Stimulated activated CD8-positive, alpha-beta memory T cell treated with anti-CD3 and anti-CD28 coated beads, Interleukin-15, amount 100 ng/mL, for 24 hours (primary cell): ENCODE results near the gene SHF.
"Not testable (repeated sequence)": the region's sequence is repeated elsewhere in the genome, so short reads cannot be mapped to it uniquely, and the experiment has no call there.

Source experiments
- DNase-seq: peaks from one replicate; pipeline ENCODE4 v3.0.0-alpha.2; 2020; ENCODE audit warnings: low read depth

Gene SHF

GRCh38 chr15:45146405-45146804 lies 41.4 kb downstream of the SHF start:
- DNase-seq, result no peak

DNA sequence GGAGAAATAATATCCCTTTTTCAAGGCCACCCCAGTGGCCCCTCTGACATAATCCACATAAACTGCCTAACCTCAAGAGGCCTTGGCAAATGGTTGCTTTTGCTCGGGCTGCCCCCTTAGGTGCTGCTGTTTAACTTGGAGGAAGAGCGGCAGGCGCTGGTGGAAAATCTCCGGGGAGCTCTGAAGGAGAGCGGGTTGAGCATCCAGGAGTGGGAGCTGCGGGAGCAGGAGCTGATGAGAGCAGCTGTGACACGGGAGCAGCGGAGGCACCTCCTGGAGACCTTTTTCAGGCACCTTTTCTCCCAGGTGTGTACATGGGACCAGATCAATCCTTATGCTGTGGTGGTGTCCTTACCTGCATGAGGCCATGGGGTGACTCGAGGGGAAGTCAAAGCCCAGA lies 43.0 kb downstream of the SHF start:
- no peak for DNase-seq

GRCh38 chr15:45143946-45144345 lies 43.8 kb downstream of the SHF start:
- DNase-seq, result no peak

- DNase-seq, result no peak
These were observed 44.7 kb downstream of the SHF start for GRCh38 chr15:45143056-45143455.

GRCh38 chr15:45141386-45141785 lies 46.4 kb downstream of the SHF start:
- DNase-seq, result no peak

- DNase-seq, result no peak
These were observed 47.1 kb downstream of the SHF start for GRCh38 chr15:45140557-45141250.

GRCh38 chr15:45139770-45140169 lies 48.0 kb downstream of the SHF start:
- no peak for DNase-seq

DNA sequence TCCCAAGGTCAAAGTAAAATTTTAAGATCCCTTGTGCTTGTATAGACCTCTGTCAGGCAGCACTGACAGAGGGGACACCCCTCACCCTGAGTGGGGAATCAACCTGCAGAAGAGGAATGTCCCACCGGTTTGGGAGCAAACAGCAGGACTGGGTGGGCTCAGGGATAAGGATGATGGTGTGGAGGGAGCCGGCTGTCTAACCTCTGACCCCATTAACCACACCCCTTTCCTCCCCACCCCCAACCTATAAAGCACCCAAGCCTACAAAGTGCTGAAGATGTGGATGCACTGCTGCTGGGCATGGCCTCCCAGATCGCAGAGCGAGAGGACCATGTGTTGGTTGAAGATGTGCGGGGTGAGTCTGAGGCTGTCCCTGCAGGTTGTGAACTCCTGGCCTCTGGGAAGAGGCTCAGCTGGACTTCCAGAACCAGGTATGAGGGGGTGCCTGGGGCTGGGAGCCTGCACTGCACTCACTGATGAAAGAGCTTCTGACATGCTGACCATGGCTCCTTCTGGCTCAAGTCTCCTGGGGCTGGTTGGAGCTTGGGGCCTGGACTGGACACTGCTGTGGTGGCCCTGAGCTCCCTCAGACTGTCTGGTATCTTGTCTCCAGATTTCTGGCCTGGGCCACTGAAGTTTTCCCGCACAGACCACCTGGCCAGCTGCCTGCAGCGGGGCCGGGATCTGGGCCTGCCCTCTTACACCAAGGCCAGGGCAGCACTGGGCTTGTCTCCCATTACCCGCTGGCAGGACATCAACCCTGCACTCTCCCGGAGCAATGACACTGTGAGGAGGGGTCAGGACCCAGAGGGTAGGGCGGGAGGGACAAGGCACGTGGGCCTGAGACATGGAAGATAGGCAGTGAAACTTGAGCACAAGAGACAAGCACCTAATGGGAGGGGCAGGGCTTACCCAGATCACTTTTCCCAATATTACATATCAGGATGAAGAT lies 48.7 kb downstream of the SHF start:
- DNase-seq, result no peak

GRCh38 chr15:45137703-45138102 lies 50.1 kb downstream of the SHF start:
- DNase-seq, result no peak

DNA sequence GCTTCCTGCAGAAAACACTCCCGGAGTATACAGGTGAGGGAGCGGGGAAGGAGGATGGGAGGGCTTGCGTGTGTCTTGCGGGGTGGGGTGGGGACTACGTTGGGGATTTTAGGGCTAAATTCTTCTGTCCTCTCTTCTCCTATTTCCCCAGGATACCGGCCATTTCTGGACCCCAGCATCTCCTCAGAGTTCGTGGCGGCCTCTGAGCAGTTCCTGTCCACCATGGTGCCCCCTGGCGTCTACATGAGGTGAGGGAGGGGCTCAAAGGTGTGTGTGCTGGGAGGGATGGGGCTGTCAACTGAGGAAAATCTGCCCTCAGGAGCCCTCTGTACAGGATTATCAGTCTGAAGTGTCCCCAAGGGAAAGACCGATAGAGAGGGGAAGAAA lies 51.4 kb downstream of the SHF start:
- DNase-seq, result no peak

DNA sequence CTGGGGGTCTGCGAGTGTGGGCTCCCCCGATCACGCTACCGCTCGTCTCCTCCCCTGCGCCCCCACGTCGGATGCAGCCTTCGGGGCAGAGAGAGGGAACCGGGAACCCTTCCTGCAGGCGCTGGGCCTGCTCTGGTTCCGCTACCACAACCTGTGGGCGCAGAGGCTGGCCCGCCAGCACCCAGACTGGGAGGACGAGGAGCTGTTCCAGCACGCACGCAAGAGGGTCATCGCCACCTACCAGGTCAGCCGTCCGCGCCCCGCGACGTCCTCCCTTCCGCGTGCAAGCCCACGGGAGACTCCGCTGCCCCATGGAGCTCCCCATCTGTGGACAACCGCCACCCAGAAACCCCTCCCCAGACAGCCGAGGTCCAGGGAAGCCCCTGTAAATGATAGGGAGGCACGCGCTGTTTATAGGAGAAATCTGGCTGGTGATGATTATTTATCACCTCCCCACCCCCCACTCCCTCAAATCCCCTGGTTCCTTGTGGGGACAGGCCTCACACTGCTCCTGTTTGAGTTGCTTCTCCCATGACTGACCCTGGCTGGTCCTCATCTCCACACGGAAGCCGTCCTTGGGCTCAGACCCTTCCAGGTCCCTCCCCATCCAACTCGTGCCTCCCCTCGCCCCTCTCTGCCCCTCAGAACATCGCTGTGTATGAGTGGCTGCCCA lies 51.9 kb downstream of the SHF start:
- DNase-seq, result not testable (repeated sequence)

GRCh38 chr15:45134682-45135604 lies 52.8 kb downstream of the SHF start:
- DNase-seq, result no peak

- DNase-seq, result no peak
These were observed 53.7 kb downstream of the SHF start for GRCh38 chr15:45134046-45134445.

DNA sequence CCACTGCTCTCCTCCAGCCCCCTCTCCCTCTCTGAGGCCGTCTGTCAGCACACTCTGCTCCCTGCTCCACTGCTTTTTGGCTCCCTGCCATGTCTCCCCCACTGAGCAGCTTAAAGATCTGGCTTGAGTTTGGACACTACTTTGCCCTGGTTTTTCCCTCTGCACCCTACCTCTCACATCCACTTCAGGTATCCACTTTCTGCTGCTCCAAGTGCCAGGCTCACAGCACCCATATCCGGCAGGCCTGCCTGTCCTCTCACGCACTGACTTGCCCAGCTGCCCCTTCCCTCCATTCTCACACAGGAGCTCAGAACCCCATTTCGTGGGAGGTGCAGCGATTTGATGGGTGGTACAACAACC lies 54.2 kb downstream of the SHF start:
- DNase-seq, result no peak

DNA sequence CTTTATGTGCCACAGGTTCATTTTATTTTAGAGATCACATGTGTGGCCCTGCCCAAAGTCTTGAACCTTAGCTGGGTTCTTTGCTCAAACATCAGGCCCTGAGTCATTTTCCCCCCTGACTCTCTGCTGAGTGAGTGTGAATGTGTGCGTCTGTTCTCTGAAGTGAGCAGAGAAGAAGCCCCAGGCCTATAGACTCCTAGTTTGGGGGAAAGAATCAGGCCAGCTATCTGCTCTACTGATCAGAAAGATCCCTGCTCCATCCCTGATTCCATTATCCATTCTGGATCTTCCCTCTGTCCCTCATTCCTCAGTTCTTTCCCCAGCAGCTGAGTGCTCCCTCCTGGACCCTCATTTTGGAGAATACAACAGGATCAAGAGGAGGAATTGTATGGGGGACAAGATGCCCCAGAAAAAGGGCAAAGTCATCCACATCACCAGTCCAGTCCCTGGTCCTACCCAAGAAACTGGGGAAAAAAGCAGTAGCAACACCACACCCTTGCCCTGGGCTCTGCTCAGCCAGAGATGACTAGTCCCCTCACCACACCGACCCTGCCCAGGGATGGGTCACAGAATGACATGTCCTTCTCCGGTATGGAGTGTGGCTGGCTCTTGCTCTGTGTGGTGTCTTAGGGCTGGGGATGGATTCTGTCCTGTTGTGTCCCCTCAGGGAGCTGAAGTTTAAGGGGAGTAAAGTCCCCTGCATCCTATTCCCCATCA lies 54.8 kb downstream of the SHF start:
- DNase-seq, result no peak

DNA sequence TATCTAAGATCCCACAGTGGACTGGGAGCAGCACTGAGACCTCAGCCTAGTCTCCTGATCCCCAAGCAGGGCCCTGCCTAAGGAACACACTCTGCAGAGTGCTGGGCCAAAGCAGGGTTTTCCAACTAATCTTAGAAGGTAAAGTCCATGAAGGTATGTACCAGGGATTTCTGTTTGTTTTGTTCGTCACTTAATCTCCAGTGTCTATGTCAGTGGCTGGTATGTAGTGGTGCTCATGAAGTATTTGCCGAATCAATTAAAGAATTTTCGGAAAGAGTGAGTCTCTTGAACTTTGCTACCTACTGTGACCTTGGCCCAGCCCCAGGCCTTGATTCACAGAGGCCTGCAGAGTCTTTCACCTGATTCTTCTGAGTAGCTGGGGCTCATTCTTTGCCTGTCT lies 56.3 kb downstream of the SHF start:
- no peak for DNase-seq

DNA sequence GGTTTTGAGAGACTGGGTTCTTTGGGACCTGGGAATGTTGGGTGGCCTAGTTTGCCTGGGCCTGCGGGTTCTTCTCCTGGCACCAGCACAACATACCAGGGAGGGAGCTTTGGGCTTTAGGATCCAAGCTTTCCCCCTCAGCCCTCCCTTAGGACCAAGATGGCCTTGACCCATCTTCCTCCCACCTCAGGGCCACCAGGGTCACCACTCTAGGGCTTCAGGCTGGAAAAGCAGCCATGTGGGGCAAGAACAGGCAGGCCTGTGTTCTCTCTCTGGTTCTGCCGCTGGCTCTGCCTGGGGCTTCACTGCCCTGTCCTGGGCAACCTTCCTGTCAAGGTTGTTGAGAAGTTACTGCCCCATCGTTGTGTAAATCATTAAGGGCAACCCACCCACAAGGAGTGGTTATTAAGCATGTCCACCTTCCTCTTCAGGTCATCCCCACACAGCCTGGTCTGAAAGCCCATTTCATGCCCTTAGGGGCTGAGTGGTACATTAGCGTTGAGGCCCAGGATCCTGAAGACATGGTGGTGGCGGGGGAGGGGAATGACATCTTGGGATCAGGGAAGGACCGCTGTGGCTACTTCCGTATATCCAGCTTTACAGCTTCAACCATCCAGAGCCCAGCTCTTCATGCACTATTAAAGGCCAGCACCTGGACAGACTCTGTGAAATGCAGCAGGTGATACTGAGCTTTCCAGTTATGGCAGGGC lies 57.3 kb downstream of the SHF start:
- DNase-seq, result no peak

DNA sequence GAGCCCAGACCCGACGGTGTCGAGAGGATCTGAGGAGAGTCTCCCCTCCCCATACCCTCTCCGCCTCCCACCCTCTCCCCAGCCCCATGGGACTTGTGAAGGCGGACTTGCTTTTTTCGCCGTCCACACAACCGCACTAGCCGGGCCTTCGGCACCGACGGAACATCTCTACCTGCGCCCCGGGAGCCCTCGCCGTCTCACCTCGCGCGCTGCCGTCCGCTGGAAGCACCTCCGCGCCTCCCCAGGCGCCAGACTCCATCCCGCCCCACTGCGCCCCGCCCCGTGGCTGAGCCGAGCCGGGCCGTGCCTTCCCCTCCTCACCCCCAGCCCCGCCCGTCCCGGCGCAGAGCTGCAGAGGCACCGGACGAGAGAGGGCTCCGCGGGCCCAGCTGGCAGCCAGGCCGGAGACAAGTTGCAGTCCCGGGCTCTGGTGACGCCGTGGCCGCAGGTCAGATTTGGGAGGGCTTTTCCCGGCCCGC lies 58.1 kb downstream of the SHF start, which contains the start of the genes DUOX1 and DUOXA1:
Gene DUOX1, plus strand, starts transcription at position 344 of the 479 bp plus-strand sequence. CDS start 1,973 bp downstream, outside the sequence.
Gene DUOXA1, minus strand, starts transcription at position 229 of the 479 bp plus-strand sequence. CDS start 6,865 bp downstream, outside the sequence.
- DNase-seq, result no peak

DNA sequence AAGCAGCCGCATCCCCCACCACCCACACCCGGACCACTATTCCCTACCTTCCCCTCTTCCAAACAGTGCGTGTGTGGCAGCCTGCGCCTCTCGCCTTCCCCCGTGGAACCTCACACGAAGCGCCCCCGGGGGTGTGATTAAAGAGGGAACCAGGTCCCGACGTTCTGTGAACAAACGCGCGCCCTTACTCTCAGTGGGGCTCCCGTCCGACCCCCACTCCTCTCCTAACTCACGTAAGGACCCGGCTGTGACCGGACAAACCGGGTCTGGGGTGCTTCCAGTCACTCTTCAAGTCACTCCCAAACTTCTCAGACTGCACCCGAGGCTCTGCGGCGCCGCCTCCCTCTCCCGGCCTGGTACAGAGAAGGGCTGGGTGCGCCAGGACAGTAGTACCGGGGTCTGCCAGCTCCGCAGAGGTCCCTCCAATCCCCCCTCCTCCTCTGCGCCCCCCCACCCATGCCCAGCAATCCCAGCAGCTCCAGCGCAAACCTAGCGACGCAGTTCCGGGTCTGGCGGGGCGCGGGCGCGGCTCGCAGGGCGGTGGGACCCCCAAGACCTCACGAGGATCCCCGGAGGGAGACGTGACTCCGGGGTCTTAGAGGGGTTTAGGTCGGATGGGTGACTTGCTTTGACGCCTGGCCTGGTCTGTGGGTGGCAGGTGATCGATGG lies 58.7 kb downstream of the SHF start:
- DNase-seq, result no peak
